ENCODE results near the gene PSMD8. TPM values are rescaled to one million over a fixed set of nuclear protein-coding genes. Genes with fewer than 3 reads are reported as not detected.
"Not testable (repeated sequence)": the region's sequence is repeated elsewhere in the genome, so short reads cannot be mapped to it uniquely, and the experiment has no call there.

Gene PSMD8
- total RNA-seq, 1 experiment from 2014 or later: 614 TPM

DNA sequence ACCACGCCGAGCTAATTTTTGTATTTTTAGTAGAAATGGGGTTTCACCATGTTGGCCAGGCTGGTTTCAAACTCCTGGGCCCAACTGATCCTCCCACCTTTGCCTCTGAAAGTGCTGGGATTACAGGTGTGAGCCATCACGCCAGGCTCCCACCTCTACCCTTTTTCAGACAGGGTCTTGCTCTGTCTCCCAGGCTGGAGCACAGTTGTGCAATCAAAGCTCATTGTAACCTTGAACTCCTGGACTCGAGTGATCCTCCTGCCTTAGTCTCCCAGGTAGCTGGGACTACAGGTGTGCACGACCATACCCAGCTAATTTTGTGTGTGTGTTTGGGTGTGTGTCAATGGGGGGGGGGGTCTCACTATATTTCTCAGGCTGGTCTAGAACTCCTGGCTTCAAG lies 49.9 kb downstream of the PSMD8 start:
- in situ Hi-C loops (cut with HindIII; ENCODE audit: low pct_unique_long_range_greater_than_20kb, low sequenced_read_pairs): no loop called here
- no peak for DNase-seq (ENCODE audit: low read depth)

GRCh38 chr19:38425222-38425809 lies 50.9 kb downstream of the PSMD8 start:
- in situ Hi-C loops (cut with HindIII; ENCODE audit: low pct_unique_long_range_greater_than_20kb, low sequenced_read_pairs): no loop called here
- no peak for DNase-seq (ENCODE audit: low read depth)

- no peak for DNase-seq (ENCODE audit: low read depth)
- in situ Hi-C loops (cut with HindIII; ENCODE audit: low pct_unique_long_range_greater_than_20kb, low sequenced_read_pairs): no loop called here
Measured at GRCh38 chr19:38425810-38426466, 51.6 kb downstream of the PSMD8 start, which contains the start of gene RASGRP4. RASGRP4 (minus strand) TSS chr19:38426219; CDS start chr19:38426091, 128 bp downstream.

DNA sequence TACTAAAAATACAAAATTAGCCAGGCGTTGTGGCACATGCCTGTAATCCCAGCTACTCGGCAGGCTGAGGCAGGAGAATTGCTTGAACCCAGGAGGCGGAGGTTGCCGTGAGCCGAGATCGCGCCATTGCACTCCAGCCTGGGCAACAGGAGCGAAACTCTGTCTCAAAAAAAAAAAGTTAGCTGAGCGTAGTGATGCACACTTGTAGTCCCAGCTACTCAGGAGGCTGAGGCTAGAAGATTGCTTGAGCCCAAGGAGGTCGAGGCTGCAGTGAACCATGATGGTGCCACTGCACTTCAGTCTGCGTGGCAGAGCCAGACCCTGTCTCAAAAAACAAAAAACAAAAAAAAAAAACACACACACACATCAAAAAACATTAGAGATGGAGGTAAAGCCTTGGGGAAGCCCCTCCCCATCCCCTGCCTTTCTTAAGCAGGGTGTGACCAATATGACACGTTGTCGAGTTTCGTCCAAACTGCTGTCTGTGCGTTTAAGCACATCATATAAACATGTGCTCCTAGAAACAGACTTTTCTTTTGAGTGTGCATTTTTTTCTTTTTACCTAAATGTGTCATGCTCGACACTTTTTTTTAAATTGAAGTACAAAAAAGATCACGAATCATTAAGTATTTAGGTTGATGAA lies 52.8 kb downstream of the PSMD8 start:
- in situ Hi-C loops (cut with HindIII; ENCODE audit: low pct_unique_long_range_greater_than_20kb, low sequenced_read_pairs); DNase-seq (ENCODE audit: low read depth): not testable (repeated sequence)

- DNase-seq (ENCODE audit: low read depth): no peak
- in situ Hi-C loops (cut with HindIII; ENCODE audit: low pct_unique_long_range_greater_than_20kb, low sequenced_read_pairs): no loop called here
Measured at GRCh38 chr19:38429055-38429810, 54.9 kb downstream of the PSMD8 start.

GRCh38 chr19:38429811-38430156 lies 55.4 kb downstream of the PSMD8 start:
- in situ Hi-C loops (cut with HindIII; ENCODE audit: low pct_unique_long_range_greater_than_20kb, low sequenced_read_pairs): no loop called here
- no peak for DNase-seq (ENCODE audit: low read depth)

DNA sequence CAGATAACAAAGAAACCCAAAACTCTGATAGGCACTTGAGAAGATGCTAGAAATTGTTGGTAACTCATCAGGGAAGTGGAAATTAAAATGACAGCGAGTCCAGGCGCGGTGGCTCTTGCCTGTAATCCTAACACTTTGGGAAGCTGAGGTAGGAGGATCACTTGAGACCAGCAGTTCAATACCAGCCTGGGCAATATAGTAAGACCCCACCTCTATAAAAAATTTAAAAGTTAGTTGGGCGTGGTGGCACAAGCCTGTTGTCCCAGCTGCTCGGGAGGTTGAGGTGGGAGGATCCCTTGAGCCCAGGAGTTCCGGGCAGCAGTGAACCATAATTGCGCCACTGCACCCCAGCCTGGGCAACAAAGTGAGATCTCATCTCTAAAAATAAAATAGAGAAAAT lies 56.6 kb downstream of the PSMD8 start:
- DNase-seq (ENCODE audit: low read depth): no peak
- in situ Hi-C loops (cut with HindIII; ENCODE audit: low pct_unique_long_range_greater_than_20kb, low sequenced_read_pairs): no loop called here

GRCh38 chr19:38433268-38433733 lies 58.9 kb downstream of the PSMD8 start, which contains the start of gene RYR1:
RYR1 (plus strand) TSS chr19:38433691; CDS start chr19:38433830, 139 bp downstream.
- DNase-seq (ENCODE audit: low read depth): no peak
- in situ Hi-C loops (cut with HindIII; ENCODE audit: low pct_unique_long_range_greater_than_20kb, low sequenced_read_pairs): no loop called here

Other genes with a start within 250 kb of the PSMD8 start
- 2.3 and 3.0 TPM in 2 replicates for gene DPF1, start 150.3 kb upstream of the PSMD8 start, total RNA-seq (2014; rRNA removed; shearing (Covaris generic); ENCODE audit: low replicate concordance)
- not detected in 2 replicates for gene PPP1R14A, start 118.2 kb upstream of the PSMD8 start, total RNA-seq (2014; rRNA removed; shearing (Covaris generic); ENCODE audit: low replicate concordance)
- gene SPINT2, start 110.0 kb upstream of the PSMD8 start, total RNA-seq (2014; rRNA removed; shearing (Covaris generic); ENCODE audit: low replicate concordance): 1,423 and 1,713 TPM in 2 replicates
- 165 and 184 TPM in 2 replicates for gene C19orf33, start 70.3 kb upstream of the PSMD8 start, total RNA-seq (2014; rRNA removed; shearing (Covaris generic); ENCODE audit: low replicate concordance)
- gene YIF1B, start 58.6 kb upstream of the PSMD8 start, total RNA-seq (2014; rRNA removed; shearing (Covaris generic); ENCODE audit: low replicate concordance): 180 and 207 TPM in 2 replicates
- 0.27 TPM in 1 of 2 replicates, not detected in the other for gene KCNK6, start 54.7 kb upstream of the PSMD8 start, total RNA-seq (2014; rRNA removed; shearing (Covaris generic); ENCODE audit: low replicate concordance)
- gene CATSPERG, start 38.7 kb upstream of the PSMD8 start, total RNA-seq (2014; rRNA removed; shearing (Covaris generic); ENCODE audit: low replicate concordance): 0.90 and 6.0 TPM in 2 replicates
- 2.5 TPM in 1 of 2 replicates, not detected in the other for gene GGN, start 13.5 kb downstream of the PSMD8 start, total RNA-seq (2014; rRNA removed; shearing (Covaris generic); ENCODE audit: low replicate concordance)
- gene SPRED3, start 14.1 kb downstream of the PSMD8 start, total RNA-seq (2014; rRNA removed; shearing (Covaris generic); ENCODE audit: low replicate concordance): 1.7 TPM in 1 of 2 replicates, not detected in the other
- 23.9 and 31.9 TPM in 2 replicates for gene FAM98C, start 28.5 kb downstream of the PSMD8 start, total RNA-seq (2014; rRNA removed; shearing (Covaris generic); ENCODE audit: low replicate concordance)
- gene RASGRP4, start 51.6 kb downstream of the PSMD8 start, total RNA-seq (2014; rRNA removed; shearing (Covaris generic); ENCODE audit: low replicate concordance): not detected in 2 replicates
- under 0.01 TPM in 1 of 2 replicates, not detected in the other for gene RYR1, start 59.1 kb downstream of the PSMD8 start, total RNA-seq (2014; rRNA removed; shearing (Covaris generic); ENCODE audit: low replicate concordance)
- 1.3 and 1.6 TPM in 2 replicates for gene MAP4K1, start 243.4 kb downstream of the PSMD8 start, total RNA-seq (2014; rRNA removed; shearing (Covaris generic); ENCODE audit: low replicate concordance)
- gene EIF3K, start 244.6 kb downstream of the PSMD8 start, total RNA-seq (2014; rRNA removed; shearing (Covaris generic); ENCODE audit: low replicate concordance): 642 and 878 TPM in 2 replicates